Measurements from ENCODE around the gene PKIG. TPM values are rescaled to one million over a fixed set of nuclear protein-coding genes. Genes with fewer than 3 reads are reported as not detected.

Gene PKIG
- 1 to 10 TPM; 2.1 to 2.2 TPM for total RNA-seq

- Mint-ChIP-seq H3K4me3 (no peak within 1 kb of the TSS), H3K4me1 (ENCODE audit: low read depth) (peaks cover 16% of the 10 kb centered on the region), H3K27ac (no peak within 1 kb of the TSS), H3K9me3 (ENCODE audit: insufficient read depth) (no peaks in the 10 kb centered on the region), H3K36me3 (ENCODE audit: low read depth) (no peaks in the 10 kb centered on the region), H3K27me3 (ENCODE audit: low read depth) (no peaks in the 10 kb centered on the region)
- ATAC-seq, result no peak
- POLR2A ChIA-PET, result interaction anchor here (0.6 kb wide), 1 partner anchor 77 kb away, joined by 4 read pairs; no protein-coding TSS in a partner anchor
- DNase-seq, result no peak
- CTCF ChIA-PET, result interaction anchor here (1.2 kb wide), 1 partner anchor 28 kb away, joined by 4 read pairs; no protein-coding TSS in a partner anchor
Observed at GRCh38 chr20:44582311-44583025, at the start of gene PKIG. TSS of gene PKIG (plus strand) at chr20:44582579. CDS start at chr20:44614557, 31,978 bp downstream.

GRCh38 chr20:44532981-44533331 lies 49.4 kb upstream of the PKIG start:
- POLR2A ChIA-PET, result no interaction called here
- peak; percentile 34 for DNase-seq

GRCh38 chr20:44533928-44534327 lies 48.5 kb upstream of the PKIG start:
- no peak for DNase-seq
- H3K27me3 Mint-ChIP-seq (ENCODE audit: low read depth), result peaks cover 7% of the 10 kb centered on the region
- no peak overlapping the region for H3K4me3 Mint-ChIP-seq
- no peaks in the 10 kb centered on the region for H3K9me3 Mint-ChIP-seq (ENCODE audit: insufficient read depth)
- no peaks in the 10 kb centered on the region for H3K36me3 Mint-ChIP-seq (ENCODE audit: low read depth)
- no peak overlapping the region for H3K27ac Mint-ChIP-seq
- ATAC-seq, result no peak
- ChIA-PET CTCF (interaction anchor here (0.9 to 1.5 kb wide), 3 partner anchors 65 to 316 kb away, joined by 3 to 4 read pairs (median 3); no protein-coding TSS in a partner anchor), POLR2A (no interaction called here)
- peaks cover 8% of the 10 kb centered on the region for H3K4me1 Mint-ChIP-seq (ENCODE audit: low read depth)

More at GRCh38 chr20:44532981-44533331, 49.4 kb upstream of the PKIG start:
- CTCF ChIA-PET, result interaction anchor here (1.4 kb wide), 1 partner anchor 150 kb away, joined by 3 read pairs; no protein-coding TSS in a partner anchor
- peaks cover 7% of the 10 kb centered on the region for H3K27me3 Mint-ChIP-seq (ENCODE audit: low read depth)
- peak; percentile 45 for ATAC-seq
- no peaks in the 10 kb centered on the region for H3K9me3 Mint-ChIP-seq (ENCODE audit: insufficient read depth)
- peaks cover 8% of the 10 kb centered on the region for H3K4me1 Mint-ChIP-seq (ENCODE audit: low read depth)
- H3K4me3 Mint-ChIP-seq, result no peak overlapping the region
- no peaks in the 10 kb centered on the region for H3K36me3 Mint-ChIP-seq (ENCODE audit: low read depth)
- H3K27ac Mint-ChIP-seq, result no peak overlapping the region

- ChIA-PET CTCF (no interaction called here), POLR2A (no interaction called here)
- DNase-seq, result no peak
- H3K36me3 Mint-ChIP-seq (ENCODE audit: low read depth), result no peaks in the 10 kb centered on the region
- H3K4me3 Mint-ChIP-seq, result no peak overlapping the region
- ATAC-seq, result no peak
- H3K27ac Mint-ChIP-seq, result no peak overlapping the region
- H3K27me3 Mint-ChIP-seq (ENCODE audit: low read depth), result peaks cover 7% of the 10 kb centered on the region
- no peaks in the 10 kb centered on the region for H3K9me3 Mint-ChIP-seq (ENCODE audit: insufficient read depth)
- peaks cover 5% of the 10 kb centered on the region for H3K4me1 Mint-ChIP-seq (ENCODE audit: low read depth)
Observed at GRCh38 chr20:44536175-44536574, 46.2 kb upstream of the PKIG start.

- peaks cover 4% of the 10 kb centered on the region for H3K27me3 Mint-ChIP-seq (ENCODE audit: low read depth)
- no peak for ATAC-seq
Observed at GRCh38 chr20:44537993-44538392, 44.4 kb upstream of the PKIG start.

GRCh38 chr20:44540834-44541233 lies 41.5 kb upstream of the PKIG start:
- CTCF ChIA-PET, result interaction anchor here (1.5 kb wide), 1 partner anchor 69 kb away, joined by 3 read pairs; no protein-coding TSS in a partner anchor
- Mint-ChIP-seq H3K9me3 (ENCODE audit: insufficient read depth) (no peaks in the 10 kb centered on the region), H3K27ac (no peak overlapping the region), H3K36me3 (ENCODE audit: low read depth) (no peaks in the 10 kb centered on the region), H3K4me1 (ENCODE audit: low read depth) (no peaks in the 10 kb centered on the region), H3K27me3 (ENCODE audit: low read depth) (peaks cover 3% of the 10 kb centered on the region), H3K4me3 (no peak overlapping the region)
- DNase-seq (no peak), ATAC-seq (no peak)
- POLR2A ChIA-PET, result no interaction called here

More at GRCh38 chr20:44537993-44538392, 44.4 kb upstream of the PKIG start:
- no peaks in the 10 kb centered on the region for H3K9me3 Mint-ChIP-seq (ENCODE audit: insufficient read depth)
- CTCF ChIA-PET, result no interaction called here
- H3K27ac Mint-ChIP-seq, result no peak overlapping the region
- H3K4me3 Mint-ChIP-seq, result no peak overlapping the region
- H3K4me1 Mint-ChIP-seq (ENCODE audit: low read depth), result no peaks in the 10 kb centered on the region
- POLR2A ChIA-PET, result no interaction called here
- H3K36me3 Mint-ChIP-seq (ENCODE audit: low read depth), result no peaks in the 10 kb centered on the region
- DNase-seq, result no peak

- Mint-ChIP-seq H3K4me1 (ENCODE audit: low read depth) (no peaks in the 10 kb centered on the region), H3K36me3 (ENCODE audit: low read depth) (no peaks in the 10 kb centered on the region), H3K4me3 (no peak overlapping the region), H3K27me3 (ENCODE audit: low read depth) (no peaks in the 10 kb centered on the region), H3K9me3 (ENCODE audit: insufficient read depth) (no peaks in the 10 kb centered on the region), H3K27ac (no peak overlapping the region)
- DNase-seq, result no peak
- ATAC-seq, result no peak
- CTCF ChIA-PET, result interaction anchor here (1.5 kb wide), 1 partner anchor 68 kb away, joined by 3 read pairs; no protein-coding TSS in a partner anchor
- POLR2A ChIA-PET, result no interaction called here
Observed at GRCh38 chr20:44541992-44542391, 40.4 kb upstream of the PKIG start.

- Mint-ChIP-seq H3K4me3 (no peak overlapping the region), H3K4me1 (ENCODE audit: low read depth) (no peaks in the 10 kb centered on the region), H3K27ac (no peak overlapping the region), H3K36me3 (ENCODE audit: low read depth) (no peaks in the 10 kb centered on the region), H3K27me3 (ENCODE audit: low read depth) (no peaks in the 10 kb centered on the region), H3K9me3 (ENCODE audit: insufficient read depth) (no peaks in the 10 kb centered on the region)
- ChIA-PET POLR2A (no interaction called here), CTCF (interaction anchor here (0.5 to 1.0 kb wide), 2 partner anchors 67 to 204 kb away, joined by 3 read pairs; no protein-coding TSS in a partner anchor)
- DNase-seq, result no peak
- ATAC-seq, result no peak
Observed at GRCh38 chr20:44542890-44543289, 39.5 kb upstream of the PKIG start.

GRCh38 chr20:44543358-44543757 lies 39.0 kb upstream of the PKIG start:
- no peak for ATAC-seq
- Mint-ChIP-seq H3K4me1 (ENCODE audit: low read depth) (no peaks in the 10 kb centered on the region), H3K36me3 (ENCODE audit: low read depth) (no peaks in the 10 kb centered on the region), H3K9me3 (ENCODE audit: insufficient read depth) (no peaks in the 10 kb centered on the region), H3K27me3 (ENCODE audit: low read depth) (no peaks in the 10 kb centered on the region), H3K27ac (no peak overlapping the region), H3K4me3 (no peak overlapping the region)
- POLR2A ChIA-PET, result no interaction called here
- no peak for DNase-seq
- CTCF ChIA-PET, result interaction anchor here (0.5 to 1.0 kb wide), 2 partner anchors 67 to 204 kb away, joined by 3 read pairs; no protein-coding TSS in a partner anchor

- no peak for ATAC-seq
- no peak for DNase-seq
- Mint-ChIP-seq H3K27ac (no peak overlapping the region), H3K4me3 (no peak overlapping the region), H3K9me3 (ENCODE audit: insufficient read depth) (no peaks in the 10 kb centered on the region), H3K27me3 (ENCODE audit: low read depth) (no peaks in the 10 kb centered on the region), H3K36me3 (ENCODE audit: low read depth) (no peaks in the 10 kb centered on the region), H3K4me1 (ENCODE audit: low read depth) (no peaks in the 10 kb centered on the region)
- ChIA-PET POLR2A (no interaction called here), CTCF (no interaction called here)
Observed at GRCh38 chr20:44544263-44544662, 38.1 kb upstream of the PKIG start.

- POLR2A ChIA-PET, result no interaction called here
- CTCF ChIA-PET, result interaction anchor here (0.9 kb wide), 1 partner anchor 52 kb away, joined by 3 read pairs; no protein-coding TSS in a partner anchor
- peaks cover 2% of the 10 kb centered on the region for H3K27me3 Mint-ChIP-seq (ENCODE audit: low read depth)
Observed at GRCh38 chr20:44547419-44547818, 35.0 kb upstream of the PKIG start.

GRCh38 chr20:44549123-44549522 lies 33.3 kb upstream of the PKIG start:
- no peaks in the 10 kb centered on the region for H3K9me3 Mint-ChIP-seq (ENCODE audit: insufficient read depth)
- peaks cover 2% of the 10 kb centered on the region for H3K27me3 Mint-ChIP-seq (ENCODE audit: low read depth)
- H3K4me1 Mint-ChIP-seq (ENCODE audit: low read depth), result peaks cover 8% of the 10 kb centered on the region
- H3K36me3 Mint-ChIP-seq (ENCODE audit: low read depth), result no peaks in the 10 kb centered on the region
- no peak for ATAC-seq
- no peak for DNase-seq
- H3K4me3 Mint-ChIP-seq, result no peak overlapping the region
- CTCF ChIA-PET, result interaction anchor here (0.9 kb wide), 1 partner anchor 49 kb away, joined by 5 read pairs; no protein-coding TSS in a partner anchor
- H3K27ac Mint-ChIP-seq, result no peak overlapping the region
- POLR2A ChIA-PET, result no interaction called here

More at GRCh38 chr20:44547419-44547818, 35.0 kb upstream of the PKIG start:
- H3K4me3 Mint-ChIP-seq, result no peak overlapping the region
- no peak for DNase-seq
- H3K27ac Mint-ChIP-seq, result no peak overlapping the region
- no peak for ATAC-seq
- no peaks in the 10 kb centered on the region for H3K36me3 Mint-ChIP-seq (ENCODE audit: low read depth)
- H3K9me3 Mint-ChIP-seq (ENCODE audit: insufficient read depth), result no peaks in the 10 kb centered on the region
- H3K4me1 Mint-ChIP-seq (ENCODE audit: low read depth), result no peaks in the 10 kb centered on the region
